HG02884 (cell line): ENCODE measurements around the gene CLEC16A.

ENCODE experiments used
- ATAC-seq: cut with Tn5 transposase; IDR thresholded peaks from one replicate; pipeline ENCODE4 v1.9.1; 2021; ENCODE audit warnings: mild to moderate bottlenecking, moderate library complexity; ENCODE audit not compliant: unreplicated experiment

CLEC16A gene

GRCh38 chr16:11011326-11011725, 67.0 kb downstream of the CLEC16A start:
- ATAC-seq: no peak

GRCh38 chr16:11012841-11013240, 68.5 kb downstream of the CLEC16A start:
- no peak for ATAC-seq

- ATAC-seq: no peak
These were observed 69.8 kb downstream of the CLEC16A start for GRCh38 chr16:11014136-11014535.

DNA sequence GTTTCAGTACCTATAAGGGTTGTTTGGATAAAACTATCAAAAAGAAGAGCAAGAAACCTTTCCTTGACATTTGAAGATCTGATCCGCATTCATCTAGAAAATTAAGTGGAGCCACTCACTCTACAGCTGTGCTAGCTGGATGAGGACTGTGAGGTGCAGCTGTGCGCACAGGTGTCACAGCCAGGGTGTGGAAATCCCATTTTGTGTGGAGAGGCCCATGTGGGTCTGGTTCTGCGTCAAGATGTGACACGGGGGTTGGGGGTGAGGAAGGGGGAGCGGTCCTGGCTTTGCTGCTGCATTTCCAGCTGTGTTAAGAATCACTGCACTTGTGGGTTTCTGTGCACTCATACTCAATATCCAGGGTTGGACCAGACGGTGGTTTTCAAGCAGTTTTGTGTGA, 70.7 kb downstream of the CLEC16A start:
- no peak for ATAC-seq

GRCh38 chr16:11015607-11016006, 71.2 kb downstream of the CLEC16A start:
- ATAC-seq: no peak

DNA sequence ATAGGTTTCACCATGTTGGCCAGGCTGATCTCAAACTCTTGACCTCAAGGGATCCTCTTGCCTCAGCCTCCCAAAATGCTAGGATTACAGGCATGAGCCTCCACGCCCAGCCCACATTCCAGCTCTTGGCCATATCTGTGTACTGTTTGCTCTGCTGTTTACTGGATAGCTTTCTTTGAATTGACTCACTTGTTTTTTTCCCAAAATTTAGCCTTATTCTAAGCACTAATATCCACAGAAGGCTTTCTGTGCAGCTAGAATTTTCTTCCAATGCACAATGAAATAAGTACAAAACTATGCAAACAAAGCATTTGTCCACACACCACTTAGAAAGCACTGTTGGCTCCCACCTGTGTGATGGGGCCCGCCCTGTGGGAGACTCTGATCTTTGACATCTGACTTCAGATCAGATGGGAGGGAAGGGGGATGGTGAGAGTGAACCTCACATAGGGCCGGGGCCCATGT, 72.2 kb downstream of the CLEC16A start:
- no peak for ATAC-seq

DNA sequence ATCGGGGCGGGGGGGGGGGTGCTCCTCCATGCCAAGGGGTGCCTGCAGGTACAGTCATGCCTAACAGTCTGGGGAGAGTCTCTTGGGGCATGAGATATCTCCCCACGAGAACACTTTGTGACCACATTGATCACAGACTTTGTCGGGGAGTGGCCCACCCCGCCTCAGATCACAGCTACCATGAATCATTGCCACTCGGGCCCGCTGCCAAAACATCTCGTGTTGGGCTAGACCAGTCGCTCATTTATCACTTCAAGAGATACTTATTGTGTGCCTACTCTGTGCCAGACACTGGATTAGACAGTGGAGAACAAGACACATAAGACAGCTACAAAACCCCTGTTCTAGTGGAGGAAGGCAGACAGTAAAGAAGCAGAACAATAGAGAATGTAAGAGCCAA, 72.6 kb downstream of the CLEC16A start:
- ATAC-seq: no peak

DNA sequence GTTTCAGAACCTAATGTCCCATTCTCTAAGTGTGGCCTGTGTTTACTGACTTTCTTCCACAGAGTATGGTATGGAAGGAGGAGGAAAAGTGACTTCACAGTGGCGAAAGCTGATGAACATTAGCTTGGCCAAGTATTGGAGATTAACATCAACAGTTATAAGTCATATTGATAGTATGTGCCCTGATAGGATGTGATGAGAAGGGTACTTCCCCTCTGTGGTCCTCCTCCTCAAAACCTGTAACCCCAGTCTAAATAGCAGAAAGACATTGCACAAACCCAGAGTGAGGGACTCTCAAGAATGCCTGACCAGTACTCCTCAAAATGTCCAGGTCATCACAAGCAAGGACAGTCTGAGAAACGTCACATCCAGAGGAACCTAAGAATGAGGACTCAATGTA, 73.1 kb downstream of the CLEC16A start:
- no peak for ATAC-seq

GRCh38 chr16:11020388-11020787, 76.0 kb downstream of the CLEC16A start:
- ATAC-seq: no peak

DNA sequence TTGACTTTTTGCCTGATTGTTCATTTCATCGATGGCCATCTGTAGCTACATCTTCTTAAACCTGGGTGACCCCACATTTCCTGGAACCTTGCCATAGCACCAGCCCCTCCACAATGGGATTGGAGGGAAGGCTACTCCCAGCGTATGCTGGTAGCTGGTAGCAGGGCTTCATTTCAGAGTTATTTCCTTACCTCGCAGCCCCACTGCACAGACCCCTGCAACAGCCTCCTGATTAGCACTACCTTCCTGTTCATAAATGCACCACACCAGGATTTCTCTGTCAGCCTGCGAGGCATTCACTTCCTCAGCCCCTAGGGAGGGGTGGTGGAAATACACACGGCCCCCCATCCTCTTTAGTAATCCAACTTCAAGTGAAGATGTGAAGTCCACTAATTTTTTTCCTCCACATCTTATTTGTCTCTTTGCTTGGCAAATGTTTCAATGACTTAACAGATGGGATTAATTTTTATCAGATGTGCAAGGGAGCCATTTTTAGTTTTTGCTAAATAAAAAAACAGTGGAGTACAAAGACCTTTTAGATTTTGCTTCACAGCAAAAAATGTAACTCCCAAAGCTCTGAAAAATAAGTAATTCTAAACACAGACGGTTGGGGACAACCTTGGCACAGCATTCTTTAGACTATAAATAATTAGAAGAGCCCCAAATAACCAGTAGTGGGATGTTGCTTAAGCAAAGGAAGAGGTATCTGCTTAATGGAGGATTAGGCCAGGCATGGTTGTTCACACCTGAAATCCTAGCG, 76.6 kb downstream of the CLEC16A start:
- no peak for ATAC-seq

DNA sequence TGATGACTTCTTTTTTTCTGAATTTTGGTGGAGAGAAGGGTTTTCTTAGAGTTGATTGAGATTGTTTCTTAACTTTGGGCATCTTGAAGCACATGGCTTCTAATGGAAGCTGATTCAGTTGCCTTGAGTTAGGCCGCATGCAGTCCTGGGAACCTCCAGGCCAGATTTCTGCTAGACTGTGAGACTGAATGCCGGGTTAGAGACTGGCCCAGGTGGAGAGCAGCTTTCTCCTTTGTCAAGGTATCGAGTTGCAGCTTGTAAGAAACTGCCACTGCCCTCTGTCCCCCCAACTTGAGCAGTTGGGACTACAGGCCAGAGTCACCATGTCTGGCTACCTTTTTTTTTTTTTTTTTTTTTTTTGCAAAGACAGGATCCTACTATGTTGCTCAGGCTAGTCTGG, 77.6 kb downstream of the CLEC16A start:
- no peak for ATAC-seq

DNA sequence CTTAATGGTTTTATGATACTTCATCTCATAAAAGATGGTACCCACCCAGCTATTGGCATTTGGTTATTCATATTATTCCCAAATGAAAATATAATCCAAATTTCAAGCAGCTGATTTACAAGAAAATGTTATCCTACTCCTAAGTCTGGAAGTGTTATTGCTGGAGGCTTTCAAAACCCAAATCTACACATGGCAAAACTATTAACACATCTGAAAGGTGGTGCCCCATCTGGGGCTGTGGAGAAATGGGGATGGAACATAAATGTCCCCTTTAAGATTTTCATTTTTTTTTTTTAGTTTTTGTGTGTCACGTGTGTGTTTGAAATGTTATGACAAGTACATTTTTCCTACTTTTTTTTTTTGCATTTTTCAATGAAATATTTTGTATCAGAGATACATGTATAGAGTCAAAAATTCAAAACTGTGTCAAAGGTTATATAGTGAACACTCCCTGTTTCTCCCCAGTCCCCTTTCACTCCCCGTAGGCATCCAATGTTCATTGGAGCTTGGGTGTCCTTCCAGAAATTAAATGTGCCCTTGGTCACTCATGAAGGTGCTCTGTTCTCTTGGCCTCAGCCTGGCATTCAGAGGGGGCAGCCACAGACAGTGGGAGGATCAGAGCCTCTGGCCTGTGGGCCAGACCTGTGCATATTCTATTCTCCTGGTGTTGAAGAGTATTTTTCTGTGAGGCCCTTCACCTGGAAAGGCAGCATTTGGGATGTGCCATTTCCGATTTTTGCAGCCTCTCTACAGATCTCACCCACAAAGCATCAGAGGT, 79.1 kb downstream of the CLEC16A start:
- ATAC-seq: no peak

GRCh38 chr16:11024333-11025053, 80.1 kb downstream of the CLEC16A start:
- peak; percentile 11 for ATAC-seq

- ATAC-seq: peak; percentile 60
These were observed 80.8 kb downstream of the CLEC16A start for GRCh38 chr16:11025120-11025531.

- no peak for ATAC-seq
These were observed 85.6 kb downstream of the CLEC16A start for GRCh38 chr16:11029948-11030347.

- ATAC-seq: no peak
These were observed 86.7 kb downstream of the CLEC16A start for GRCh38 chr16:11030990-11031510.

DNA sequence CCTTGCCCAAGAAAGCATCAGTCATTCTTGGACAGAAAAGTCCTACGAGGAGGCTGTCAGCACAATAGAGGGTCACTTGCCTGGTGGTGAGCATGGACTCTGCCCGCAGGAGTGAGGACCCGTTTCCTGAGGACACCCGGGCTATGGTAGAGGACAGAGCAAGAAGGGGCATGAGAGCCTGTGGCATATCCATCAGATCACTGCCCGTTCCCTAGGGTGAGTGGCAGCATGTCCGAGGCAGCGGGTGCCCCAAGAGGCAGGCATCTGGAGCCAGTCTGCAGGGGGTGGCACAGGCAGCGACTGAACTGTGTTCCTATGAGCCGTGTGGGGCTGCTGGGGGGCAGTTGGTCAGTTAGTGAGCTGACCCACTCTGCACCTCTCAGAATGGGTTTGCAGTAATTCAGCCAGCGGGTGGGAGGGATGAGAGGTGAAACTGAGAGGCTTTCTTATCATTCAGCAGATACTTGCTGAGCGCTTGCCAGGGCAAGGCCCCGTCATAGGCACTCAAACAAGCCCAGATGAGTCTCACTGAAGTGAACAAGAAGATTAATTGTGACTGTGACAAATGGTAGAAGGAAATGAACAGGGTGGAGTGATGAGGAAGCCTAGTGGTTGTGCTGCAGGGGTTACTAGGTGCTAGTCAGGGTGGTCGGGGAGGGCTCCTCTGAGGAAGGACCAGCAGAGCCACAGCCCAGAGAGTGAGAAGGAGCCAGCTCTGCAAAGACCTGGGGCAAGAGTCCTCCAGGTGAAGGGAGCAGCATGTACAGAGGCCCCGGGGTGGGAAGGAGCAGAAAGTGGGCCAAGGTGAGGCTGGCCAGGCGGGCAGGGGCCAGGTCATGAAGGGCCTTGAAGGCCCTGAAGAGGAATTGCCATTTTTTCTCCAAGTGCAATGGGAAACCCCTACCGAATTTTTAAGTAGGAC, 87.9 kb downstream of the CLEC16A start:
- no peak for ATAC-seq

GRCh38 chr16:11032922-11033291, 88.5 kb downstream of the CLEC16A start:
- no peak for ATAC-seq

DNA sequence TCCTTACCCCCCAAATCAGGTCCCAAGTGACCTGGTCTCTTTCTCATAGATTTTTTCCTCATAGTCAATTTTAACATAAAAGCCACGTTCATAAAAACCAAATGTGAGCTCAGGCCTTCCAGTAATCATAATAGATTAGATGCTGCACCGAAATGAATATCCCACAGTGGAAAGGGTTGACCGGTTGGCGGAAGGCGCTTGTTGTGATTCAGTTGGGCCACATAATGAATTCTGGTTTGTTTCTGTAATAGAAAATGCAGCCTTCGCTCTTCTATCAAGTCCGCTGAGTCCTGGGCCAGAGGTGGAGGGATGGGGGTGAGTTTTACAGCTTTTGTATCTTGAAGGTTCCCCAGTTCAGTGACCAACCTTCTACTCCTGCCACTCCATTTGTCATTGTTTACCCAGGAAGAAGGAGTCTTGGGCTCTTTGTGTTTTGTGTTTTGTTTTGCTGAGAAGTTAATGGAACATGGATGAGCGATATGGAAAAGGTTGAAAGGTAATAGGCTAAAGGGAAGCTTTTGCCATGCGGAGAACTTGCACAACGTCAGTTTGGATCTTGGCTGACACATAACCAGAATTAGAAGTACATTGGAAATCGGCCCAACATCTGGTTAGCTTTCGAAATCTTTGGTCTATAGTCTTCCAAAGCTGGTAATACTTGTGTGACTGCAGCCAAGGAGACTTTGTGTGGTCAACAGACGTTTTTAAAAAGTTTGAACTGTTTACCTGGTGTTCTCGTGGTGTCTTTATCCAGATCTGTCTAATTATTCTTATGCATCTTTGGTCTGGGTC, 89.5 kb downstream of the CLEC16A start:
- no peak for ATAC-seq
